Measurements from ENCODE around the gene SPEF1. TPM values are rescaled to one million over a fixed set of nuclear protein-coding genes. Genes with fewer than 3 reads are reported as not detected.

Gene SPEF1
- total RNA-seq, 1 experiment from 2014 or later = 0.34 TPM

DNA sequence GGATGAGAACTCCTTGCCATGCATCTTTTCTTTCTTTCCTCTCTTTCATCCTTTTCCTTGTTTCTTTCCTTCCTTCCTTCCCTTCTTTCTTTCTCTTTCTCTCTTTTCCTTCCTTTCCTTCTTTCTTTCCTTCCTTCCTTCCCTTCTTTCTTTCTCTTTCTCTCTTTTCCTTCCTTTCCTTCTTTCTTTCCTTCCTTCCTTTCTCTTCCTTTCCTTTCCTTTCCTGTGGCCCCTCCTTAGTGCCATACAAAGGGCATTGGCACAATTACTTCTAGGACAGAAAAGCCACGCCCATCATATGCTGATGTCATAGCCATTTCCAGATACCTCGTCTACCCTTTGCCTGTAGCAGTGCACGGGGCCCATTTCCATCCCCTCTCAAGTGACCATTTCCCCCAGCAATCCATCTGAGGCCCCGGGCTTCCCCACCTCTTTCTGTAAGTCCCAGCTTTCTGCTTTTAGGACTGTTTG lies 7.5 kb upstream of the SPEF1 start:
- DNase-seq (ENCODE audit: low read depth) = peak; percentile 28

DNA sequence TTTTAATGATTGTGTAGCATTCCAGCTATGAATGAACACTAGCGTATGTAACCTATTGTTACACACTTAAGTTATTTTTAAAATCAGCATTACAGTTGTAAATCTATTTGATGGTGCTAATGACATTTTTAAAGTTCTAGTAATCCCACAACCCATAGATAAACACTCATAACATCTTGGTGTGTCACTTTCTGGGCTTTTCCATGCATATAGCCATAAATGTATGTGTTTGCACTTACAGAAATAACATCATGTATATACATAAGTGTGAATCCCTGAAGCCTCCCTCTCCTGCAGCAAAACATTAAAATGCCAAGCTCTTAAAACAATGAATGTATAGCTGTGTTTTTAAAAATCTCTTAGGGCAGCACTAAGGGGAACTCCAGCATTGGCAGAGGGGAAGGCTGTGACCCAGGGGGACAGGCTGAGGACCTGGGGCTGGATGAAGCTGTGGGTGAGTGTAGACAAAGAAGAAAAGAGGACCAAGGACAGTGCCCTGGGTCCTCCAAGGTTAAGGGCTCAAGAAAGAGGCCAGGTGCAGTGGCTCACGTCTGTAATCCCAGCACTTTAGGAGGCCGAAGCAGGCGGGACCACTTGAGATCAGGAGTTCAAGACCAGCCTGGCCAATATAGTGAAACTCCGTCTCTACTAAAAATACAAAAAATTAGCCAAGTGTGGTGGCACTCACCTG lies 6.2 kb upstream of the SPEF1 start:
- DNase-seq (ENCODE audit: low read depth) = no peak

GRCh38 chr20:3786665-3787323 lies 5.5 kb upstream of the SPEF1 start, which contains the start of gene CENPB:
Gene CENPB (minus strand): TSS chr20:3786740. CDS start chr20:3786483, 257 bp downstream.
- DNase-seq (ENCODE audit: low read depth) = peak; percentile 85

DNA sequence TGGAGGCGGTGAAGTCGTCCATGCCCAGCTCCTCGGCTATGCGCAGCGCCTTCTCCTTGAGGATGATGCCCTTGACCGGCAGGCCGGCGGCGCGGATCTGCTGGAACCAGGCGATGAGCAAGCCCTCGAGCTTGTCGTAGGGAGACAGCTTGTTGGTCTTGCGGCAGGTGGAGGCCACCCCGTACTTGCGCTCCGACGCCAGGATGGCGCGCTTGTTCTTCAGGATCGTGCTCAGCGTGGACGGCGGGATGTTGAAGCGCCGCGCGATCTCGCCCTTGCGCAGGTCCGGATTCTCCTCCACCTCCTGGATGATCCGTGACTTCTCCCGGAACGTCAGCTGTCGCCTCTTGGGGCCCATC lies 4.9 kb upstream of the SPEF1 start:
- peak; percentile 74 for DNase-seq (ENCODE audit: low read depth)

- DNase-seq (ENCODE audit: low read depth) = no peak
Observed at GRCh38 chr20:3785240-3786125, 4.2 kb upstream of the SPEF1 start.

GRCh38 chr20:3784863-3785239 lies 3.6 kb upstream of the SPEF1 start:
- no peak for DNase-seq (ENCODE audit: low read depth)

- peak; percentile 74 for DNase-seq (ENCODE audit: low read depth)
Observed at GRCh38 chr20:3784216-3784853, 3.1 kb upstream of the SPEF1 start.

- DNase-seq (ENCODE audit: low read depth) = no peak
Observed at GRCh38 chr20:3783511-3784195, 2.4 kb upstream of the SPEF1 start.

- no peak for DNase-seq (ENCODE audit: low read depth)
Observed at GRCh38 chr20:3783068-3783489, 1.8 kb upstream of the SPEF1 start.

- no peak for DNase-seq (ENCODE audit: low read depth)
Observed at GRCh38 chr20:3782597-3782996, 1.3 kb upstream of the SPEF1 start.

DNA sequence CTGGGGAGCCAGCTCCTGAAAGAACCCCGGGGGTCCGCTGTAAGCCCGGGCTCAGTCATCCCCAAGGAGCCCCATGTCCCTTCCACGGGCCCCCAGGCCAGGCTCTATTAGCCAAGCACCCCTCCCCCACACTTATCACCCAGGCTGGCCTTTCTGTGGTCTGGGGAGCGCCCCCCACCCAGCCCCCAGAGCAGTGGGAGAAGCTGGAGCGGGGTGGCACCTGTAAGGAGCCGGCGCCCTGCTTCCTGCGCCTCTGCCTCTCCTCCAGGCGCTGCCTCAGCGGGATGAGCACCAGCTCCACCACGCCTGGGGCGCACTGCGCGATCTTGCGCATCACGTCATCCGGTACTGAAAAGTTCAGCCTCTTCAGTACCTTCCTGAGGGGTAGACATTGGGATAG lies 2.3 kb downstream of the SPEF1 start:
- DNase-seq (ENCODE audit: low read depth) = no peak

- peak; percentile 56 for DNase-seq (ENCODE audit: low read depth)
Observed at GRCh38 chr20:3777716-3778629, 3.3 kb downstream of the SPEF1 start.

DNA sequence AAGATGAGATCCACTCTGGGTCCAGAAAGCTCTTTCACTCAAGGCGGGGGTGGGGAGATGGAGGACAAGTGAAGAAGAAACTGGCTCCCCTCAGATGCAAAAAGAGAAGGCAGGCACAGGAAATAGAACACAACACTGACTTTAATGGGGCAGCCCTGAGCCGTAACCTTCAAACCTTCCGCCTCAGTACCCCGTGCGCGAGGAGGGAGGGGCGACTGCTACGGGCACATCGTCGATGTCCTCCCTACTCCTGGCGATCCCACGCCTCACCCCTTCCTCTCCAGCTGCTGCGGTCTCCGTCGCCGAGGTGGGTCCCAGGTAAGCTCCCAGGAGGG lies 3.9 kb downstream of the SPEF1 start:
- no peak for DNase-seq (ENCODE audit: low read depth)

GRCh38 chr20:3775457-3776108 lies 5.7 kb downstream of the SPEF1 start:
- no peak for DNase-seq (ENCODE audit: low read depth)

DNA sequence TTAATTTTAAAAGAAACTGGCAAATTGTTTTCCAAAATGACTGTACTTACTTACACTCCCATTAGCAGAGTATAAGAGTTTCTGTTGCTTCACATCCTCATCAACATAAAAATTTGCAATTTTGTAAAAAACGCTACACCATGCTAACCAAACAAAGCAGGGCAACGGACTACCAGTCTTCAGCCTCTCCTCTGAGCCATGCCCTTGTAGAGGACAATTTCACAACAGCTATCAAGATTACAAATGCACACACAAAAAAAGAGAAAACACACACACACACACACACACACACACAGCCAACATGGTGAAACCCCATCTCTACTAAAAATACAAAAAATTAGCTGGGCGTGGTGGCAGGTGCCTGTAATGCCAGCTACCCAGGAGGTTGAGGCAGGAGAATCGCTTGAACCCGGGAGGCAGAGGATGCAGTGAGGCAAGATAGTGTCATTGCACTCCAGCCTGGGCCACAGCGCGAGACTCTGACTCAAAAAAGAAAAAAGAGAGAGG lies 9.6 kb downstream of the SPEF1 start:
- no peak for DNase-seq (ENCODE audit: low read depth)

DNA sequence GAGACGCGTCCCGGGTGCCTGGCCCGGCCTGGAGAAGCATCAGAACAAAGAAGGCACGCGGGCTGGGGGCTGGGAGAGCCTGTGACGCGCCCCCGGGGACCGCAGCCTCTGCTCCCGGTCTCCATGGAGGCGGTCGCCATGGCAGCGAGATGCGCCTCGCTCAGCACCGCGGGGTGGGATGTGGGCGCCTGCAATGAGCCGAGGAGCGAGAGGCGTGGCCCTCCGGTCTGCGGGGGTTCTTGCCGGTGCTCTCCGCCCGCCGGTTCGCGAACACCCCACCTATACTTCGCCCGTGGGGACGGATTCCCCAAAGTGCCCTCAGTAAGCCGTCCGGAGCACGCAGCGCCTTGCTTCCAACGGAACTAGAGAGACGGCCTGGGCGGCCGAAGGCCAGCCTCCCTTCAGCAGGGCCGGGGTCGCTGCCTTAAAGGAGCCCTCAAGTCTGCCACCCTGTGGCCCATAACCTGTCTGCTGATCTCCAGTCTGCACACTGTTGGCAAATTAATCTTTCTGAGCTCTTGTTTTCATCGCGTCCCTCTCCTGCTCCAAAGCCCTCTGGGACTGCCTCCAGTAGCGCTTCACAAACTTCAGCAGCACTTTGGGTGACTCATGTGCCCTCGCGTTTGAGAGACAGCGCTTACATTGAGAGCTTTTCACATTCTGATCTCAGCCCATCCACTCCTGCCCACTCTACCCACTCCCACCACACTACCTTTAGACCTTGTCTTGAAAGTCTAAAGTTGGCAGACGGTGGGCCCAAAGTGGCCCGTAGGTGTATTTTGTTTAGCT lies 12.7 kb downstream of the SPEF1 start:
- DNase-seq (ENCODE audit: low read depth) = peak; percentile 94

DNA sequence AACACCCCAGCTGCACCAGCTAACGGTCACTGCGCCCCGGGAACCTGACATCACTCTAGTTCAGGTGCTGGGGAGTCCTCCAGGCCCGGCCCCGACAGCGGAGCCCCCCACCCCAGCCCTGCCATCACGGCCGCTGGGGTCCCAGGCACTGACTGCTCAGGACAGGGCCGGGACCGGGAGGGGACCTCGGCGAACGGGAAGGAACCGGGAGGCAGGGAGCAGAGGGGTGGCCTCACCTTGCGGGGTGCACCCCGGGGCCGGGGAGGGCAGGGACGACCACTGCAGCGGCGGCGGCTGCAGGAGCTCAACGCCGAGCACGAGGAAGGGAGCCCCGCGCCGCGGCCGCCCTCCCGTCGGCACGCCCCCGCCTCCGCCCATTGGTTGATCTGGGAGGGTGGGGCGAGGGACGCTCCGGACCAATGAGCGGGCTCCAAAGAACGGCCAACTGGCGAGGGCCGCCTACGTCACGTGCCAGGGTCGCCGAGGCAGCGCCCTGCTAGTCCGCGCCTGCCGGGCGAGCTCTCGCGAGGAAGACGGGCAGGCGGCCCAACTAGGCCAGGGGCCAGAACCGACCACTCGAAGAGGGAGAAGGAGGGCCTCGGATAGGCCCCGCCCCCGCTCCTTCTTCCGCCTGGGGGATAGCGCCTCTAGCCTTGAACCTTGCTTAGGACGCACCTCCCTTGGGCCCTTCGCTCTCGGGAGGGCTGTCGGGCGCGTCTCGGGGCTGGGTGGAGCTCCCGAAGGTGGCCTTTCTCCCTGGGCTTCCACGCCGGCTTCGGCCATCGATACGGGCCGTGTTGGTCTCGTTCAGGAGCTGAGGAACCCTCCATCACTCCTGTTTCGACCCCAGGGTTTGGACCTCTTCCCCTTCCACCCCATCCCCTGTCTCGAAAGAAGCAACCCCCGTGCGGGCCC lies 13.6 kb downstream of the SPEF1 start, which contains the start of gene ADISSP:
TSS of gene ADISSP (minus strand) at position 327 of the 915 bp plus-strand sequence. CDS start 7,653 bp downstream, outside the sequence.
- peak; percentile 99 for DNase-seq (ENCODE audit: low read depth)

- no peak for DNase-seq (ENCODE audit: low read depth)
Observed at GRCh38 chr20:3767110-3767426, 14.2 kb downstream of the SPEF1 start.

All from M059J (cell line).